Lung (tissue), 12 donors: Measurements from ENCODE around the gene KSR1. TPM values are rescaled to one million over a fixed set of nuclear protein-coding genes. Genes with fewer than 3 reads are reported as not detected.

Experiments used
- ATAC-seq: fragments of 200-7000 bp; cut with Tn5 transposase; one replicate; pipeline ENCODE4 v1.9.1; 2020; ENCODE audit warnings: moderate number of reproducible peaks; ENCODE audit not compliant: insufficient read depth, low FRiP score
- DNase-seq, 3 donors: peaks; one replicate each; pipeline ENCODE4 v3.0.0-alpha.2; 2013 to 2017
- H3K27ac ChIP-seq, 2 donors: one replicate each; pipeline ENCODE4 v1.5.1; 2013; ENCODE audit warnings: mild to moderate bottlenecking in 2 of 2, moderate library complexity in 2 of 2, control low read depth in 1 of 2, inconsistent platforms in 1 of 2, low read depth in 1 of 2, low read length in 1 of 2
- H3K27me3 ChIP-seq, 3 donors: one replicate each; pipeline ENCODE4 v1.5.1; 2013; ENCODE audit warnings: low read length in 2 of 3; ENCODE audit not compliant: control insufficient read depth in 3 of 3, insufficient read depth in 3 of 3
- H3K36me3 ChIP-seq, 4 donors: one replicate each; pipeline ENCODE4 v1.5.1; 2013; ENCODE audit warnings: low read length in 4 of 4, mild to moderate bottlenecking in 1 of 4, moderate library complexity in 1 of 4; ENCODE audit not compliant: control insufficient read depth in 4 of 4, insufficient read depth in 4 of 4
- H3K4me1 ChIP-seq, 5 donors: one replicate each; pipeline ENCODE4 v1.5.1; 2013; ENCODE audit warnings: low read length in 5 of 5, mild to moderate bottlenecking in 2 of 5, moderate library complexity in 1 of 5; ENCODE audit not compliant: control insufficient read depth in 5 of 5, insufficient read depth in 5 of 5
- H3K4me3 ChIP-seq: one replicate; pipeline ENCODE4 v1.5.1; 2013; ENCODE audit warnings: mild to moderate bottlenecking, control low read depth, moderate library complexity
- H3K9ac ChIP-seq, 2 donors: one replicate each; pipeline ENCODE4 v1.5.1; 2013; ENCODE audit warnings: low read length in 2 of 2, control low read depth in 1 of 2; ENCODE audit not compliant: insufficient read depth in 1 of 2
- H3K9me3 ChIP-seq, 4 donors: one replicate each; pipeline ENCODE4 v1.5.1; 2013; ENCODE audit warnings: low read length in 3 of 4, mild to moderate bottlenecking in 1 of 4, moderate library complexity in 1 of 4; ENCODE audit not compliant: control insufficient read depth in 4 of 4, insufficient read depth in 3 of 4
- WGBS, 2 donors: extraction: QIAGEN DNeasy Blood & Tissue Kit; methylation state at CpG; one replicate each; pipeline ENCODE4 v1.1.7; 2013; 5-methylcytosine and 5-hydroxymethylcytosine counted together
- polyA plus RNA-seq, 2 donors: library from polyadenylated mRNA; stranded (reverse); fragments of 200-250 nt; gene quantifications; one replicate each; pipeline ENCODE4 v1.2.1, GENCODE V29; 2013
- total RNA-seq, 2 donors: library from RNA; depleted of rRNA in 1 of 2; stranded (reverse); fragments of >200 nt in 1 of 2; gene quantifications; one replicate each; pipeline ENCODE4 v1.2.1, GENCODE V29; 2014 to 2021
- TF ChIP-seq, protein P1 (sequence below): IDR thresholded peaks from 2 replicates; pipeline ENCODE4 v1.5.1; 2012; ENCODE audit warnings: mild to moderate bottlenecking; ENCODE audit errors: control extremely low read depth, extremely low read depth
- donor health status: control.
- donor health status: control.
- donor health status: Bipolar disorder and iron deficiency.
- donor health status: healthy.
- donor health status: DM: yes; HTN: yes; CAD: no.

Gene KSR1
- total and polyA plus RNA-seq, 4 donors, result 26.8 to 70.0 (median 42.3) TPM

GRCh38 chr17:27496437-27496943 is 40.2 kb downstream of the KSR1 start:
- 72 to 92% methylated on average over 7 of the region's 7 CpGs for WGBS, 2 donors
- peak; percentile 65 to 83 (median 68) for DNase-seq
- no peak for ATAC-seq

DNA sequence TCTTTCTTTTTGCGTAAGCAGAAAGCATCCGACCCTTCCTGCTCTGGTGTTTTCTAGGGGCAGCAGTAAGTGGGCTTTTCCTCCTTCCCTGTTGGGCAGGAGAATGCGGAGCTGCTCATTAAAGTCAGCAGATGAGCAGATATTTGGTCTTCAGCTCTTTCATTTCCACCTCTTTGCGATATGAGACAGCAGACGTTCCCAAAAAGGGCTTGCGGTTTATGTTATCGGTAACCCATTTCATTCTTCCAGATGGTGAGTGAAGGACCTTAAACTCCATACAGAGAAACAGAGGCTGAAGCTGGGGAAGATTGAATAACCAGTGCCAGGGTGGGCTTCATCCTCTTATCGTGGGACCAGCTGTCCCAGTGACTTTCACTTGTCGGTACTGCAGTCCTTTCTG is 40.7 kb downstream of the KSR1 start:
- no peak overlapping the region for H3K27ac ChIP-seq
- H3K27me3 ChIP-seq, result no peaks in the 10 kb centered on the region
- H3K9ac ChIP-seq, result peak overlapping the region; percentile 4 to 57
- H3K36me3 ChIP-seq, result no peaks in the 10 kb centered on the region
- H3K4me1 ChIP-seq, result peaks cover 3 to 39% (median 22%) of the 10 kb centered on the region in 5 donors
- DNase-seq, result no peak
- peaks cover 0 to 2% (median 0%) of the 10 kb centered on the region in 4 donors for H3K9me3 ChIP-seq
- TF ChIP-seq, protein P1, sequence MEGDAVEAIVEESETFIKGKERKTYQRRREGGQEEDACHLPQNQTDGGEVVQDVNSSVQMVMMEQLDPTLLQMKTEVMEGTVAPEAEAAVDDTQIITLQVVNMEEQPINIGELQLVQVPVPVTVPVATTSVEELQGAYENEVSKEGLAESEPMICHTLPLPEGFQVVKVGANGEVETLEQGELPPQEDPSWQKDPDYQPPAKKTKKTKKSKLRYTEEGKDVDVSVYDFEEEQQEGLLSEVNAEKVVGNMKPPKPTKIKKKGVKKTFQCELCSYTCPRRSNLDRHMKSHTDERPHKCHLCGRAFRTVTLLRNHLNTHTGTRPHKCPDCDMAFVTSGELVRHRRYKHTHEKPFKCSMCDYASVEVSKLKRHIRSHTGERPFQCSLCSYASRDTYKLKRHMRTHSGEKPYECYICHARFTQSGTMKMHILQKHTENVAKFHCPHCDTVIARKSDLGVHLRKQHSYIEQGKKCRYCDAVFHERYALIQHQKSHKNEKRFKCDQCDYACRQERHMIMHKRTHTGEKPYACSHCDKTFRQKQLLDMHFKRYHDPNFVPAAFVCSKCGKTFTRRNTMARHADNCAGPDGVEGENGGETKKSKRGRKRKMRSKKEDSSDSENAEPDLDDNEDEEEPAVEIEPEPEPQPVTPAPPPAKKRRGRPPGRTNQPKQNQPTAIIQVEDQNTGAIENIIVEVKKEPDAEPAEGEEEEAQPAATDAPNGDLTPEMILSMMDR, result no peak
- H3K4me3 ChIP-seq, result no peak overlapping the region
- no peak for ATAC-seq
- 89 to 92% methylated on average over 9 of the region's 9 CpGs for WGBS, 2 donors

More at GRCh38 chr17:27496437-27496943, 40.2 kb downstream of the KSR1 start:
- H3K36me3 ChIP-seq, result no peaks in the 10 kb centered on the region
- no peak overlapping the region for H3K27ac ChIP-seq
- H3K9me3 ChIP-seq, result peaks cover 0 to 2% (median 0%) of the 10 kb centered on the region in 4 donors
- peak overlapping the region; percentile 4 to 57 for H3K9ac ChIP-seq
- H3K27me3 ChIP-seq, result no peaks in the 10 kb centered on the region
- peaks cover 3 to 39% (median 20%) of the 10 kb centered on the region in 5 donors for H3K4me1 ChIP-seq
- TF ChIP-seq, protein P1, result no peak
- H3K4me3 ChIP-seq, result no peak overlapping the region

DNA sequence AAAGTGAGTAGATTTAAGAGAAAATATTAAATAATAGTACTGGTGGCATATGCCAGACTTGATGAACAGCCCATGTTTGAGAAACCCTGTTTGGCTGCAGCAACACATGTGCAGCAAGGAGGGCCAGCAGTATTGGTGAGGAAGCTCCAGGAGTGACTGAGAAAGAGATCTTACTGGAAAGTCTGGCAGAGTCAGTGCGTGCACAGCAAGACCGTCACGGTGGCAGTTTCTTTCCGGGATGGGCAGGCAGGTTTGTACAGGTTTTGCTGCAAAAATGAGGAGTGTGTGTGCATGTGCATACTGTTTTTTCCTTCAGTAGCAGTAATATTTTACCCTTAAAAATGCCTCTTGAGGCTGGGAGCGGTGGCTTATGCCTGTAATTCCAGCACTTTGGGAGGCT is 41.4 kb downstream of the KSR1 start:
- Histone ChIP-seq H3K4me1 (peaks cover 3 to 46% (median 27%) of the 10 kb centered on the region in 5 donors), H3K4me3 (no peak overlapping the region), H3K9ac (no peak overlapping the region), H3K27ac (no peak overlapping the region), H3K27me3 (no peaks in the 10 kb centered on the region), H3K9me3 (peaks cover 0 to 2% (median 0%) of the 10 kb centered on the region in 4 donors), H3K36me3 (no peaks in the 10 kb centered on the region)
- DNase-seq, result no peak
- ATAC-seq, result no peak
- 91 to 92% methylated on average over 5 of the region's 5 CpGs for WGBS, 2 donors
- TF ChIP-seq, protein P1, result no peak
